Stimulated activated CD4-positive, alpha-beta T cell treated with anti-CD3 and anti-CD28 coated beads, Interleukin-1b, Interleukin-23, amount 100 ng/mL, for 1 hour (primary cell): ENCODE results near the gene CLIC2.
A peak's percentile ranks its signal among the peaks of the same experiment; 100 is the strongest.
"Not testable (repeated sequence)": the region's sequence is repeated elsewhere in the genome, so short reads cannot be mapped to it uniquely, and the experiment has no call there.

Experiments used
- DNase-seq, 2 donors: peaks; one replicate each; pipeline ENCODE4 v3.0.0-alpha.2; 2020; ENCODE audit warnings: low read depth in 2 of 2

CLIC2 gene

DNA sequence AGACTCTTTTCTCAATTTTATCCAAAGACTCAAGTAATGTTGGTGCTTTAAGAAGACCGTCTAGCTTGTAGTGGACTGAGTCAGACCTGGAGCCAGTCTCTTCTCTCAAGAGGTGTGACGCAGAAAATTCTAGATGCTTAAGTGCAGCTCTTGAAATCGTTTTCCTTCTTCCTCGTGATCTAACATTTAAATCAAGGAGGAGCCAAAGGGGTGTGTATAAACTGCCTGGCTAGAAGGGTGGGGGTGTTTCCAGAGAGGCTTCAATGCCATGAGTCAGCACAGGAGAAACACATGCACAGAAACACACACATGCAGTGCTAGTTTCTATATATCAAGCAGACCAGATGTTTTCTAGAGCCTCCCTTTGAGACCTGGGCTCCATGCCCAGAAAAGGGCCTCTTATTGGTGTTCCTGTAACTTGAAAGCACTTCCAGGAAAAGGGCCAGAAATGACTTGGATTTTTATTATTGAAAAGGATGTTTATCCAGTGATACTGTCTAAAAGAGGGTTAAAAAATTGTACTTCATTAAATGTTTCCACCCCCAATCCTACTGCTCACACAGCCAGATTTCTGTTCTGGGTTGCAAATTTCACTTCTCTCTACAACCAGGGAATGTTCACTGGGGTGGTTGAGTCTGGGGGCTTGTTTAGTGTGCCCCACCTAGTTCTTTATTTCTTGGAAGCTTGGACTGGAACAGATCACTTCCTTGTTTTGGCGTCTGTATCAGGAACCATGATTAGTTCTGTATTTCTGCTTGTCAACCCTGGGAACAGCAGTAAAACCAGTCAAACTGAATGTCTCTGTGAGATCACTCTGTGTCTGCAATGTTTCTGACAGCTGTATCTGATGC lies at the start of gene CLIC2:
Gene CLIC2 (minus strand): TSS at position 129 of the 851 bp plus-strand sequence. CDS start 187 bp downstream, outside the sequence.
- DNase-seq: no peak

GRCh38 chrX:155382529-155382967 lies 48.1 kb upstream of the CLIC2 start:
- not testable (repeated sequence) for DNase-seq

GRCh38 chrX:155381843-155382528 lies 47.6 kb upstream of the CLIC2 start, which contains the start of gene F8A2:
TSS of gene F8A2 (plus strand) at chrX:155382095. CDS start at chrX:155382115, 20 bp downstream.
- not testable (repeated sequence) for DNase-seq

DNA sequence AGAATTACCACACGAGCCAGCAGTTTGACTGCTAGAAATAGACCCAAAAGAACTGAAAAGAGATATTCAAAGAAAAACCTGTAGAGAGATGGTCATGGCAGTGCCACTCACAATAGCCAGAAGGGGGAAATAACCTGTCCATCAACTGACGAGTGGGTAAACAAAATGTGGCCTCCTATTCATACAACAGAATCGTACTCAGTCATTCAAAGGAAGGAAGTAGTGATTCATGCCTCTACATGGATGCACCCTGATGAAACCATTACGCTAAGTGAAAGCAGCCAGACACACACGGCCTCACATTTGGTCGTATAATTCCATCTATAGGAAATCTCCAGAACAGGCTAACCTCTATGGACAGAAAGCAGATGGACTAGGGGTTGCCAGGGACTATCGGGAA lies 45.4 kb upstream of the CLIC2 start:
- DNase-seq: not testable (repeated sequence)

DNA sequence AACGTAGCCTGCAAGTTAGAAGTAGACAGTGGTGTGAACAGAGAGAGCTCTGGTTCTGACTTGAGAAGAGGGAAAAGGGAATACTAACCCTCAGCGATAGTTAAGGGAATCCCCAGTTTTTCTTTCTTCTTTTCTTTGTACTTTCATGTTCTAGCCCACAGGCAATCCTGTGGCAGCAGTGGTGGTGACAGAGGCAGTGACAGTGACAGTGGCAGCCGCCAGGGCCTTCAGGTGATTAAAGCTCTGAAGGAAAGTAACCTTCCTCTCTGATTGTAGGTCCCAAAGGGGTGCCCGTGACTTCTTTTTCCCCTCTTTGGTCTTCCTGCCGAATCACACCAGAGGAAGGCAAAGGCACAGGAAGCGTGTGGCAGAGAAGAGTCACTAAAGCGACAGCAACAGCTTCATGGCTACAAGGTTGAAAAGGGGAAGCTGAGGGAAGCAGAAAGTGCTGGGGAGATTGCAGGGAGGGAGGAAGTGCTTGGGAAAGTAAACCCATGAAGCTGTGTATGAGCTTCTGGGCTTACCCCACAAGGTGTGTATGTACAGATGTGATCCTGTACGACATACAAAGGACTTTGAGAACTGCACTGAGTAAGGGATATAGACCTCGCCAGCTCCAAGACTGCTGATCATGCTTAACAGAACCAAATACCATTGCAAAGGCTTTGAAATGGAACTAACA lies 39.5 kb upstream of the CLIC2 start:
- not testable (repeated sequence) for DNase-seq

DNA sequence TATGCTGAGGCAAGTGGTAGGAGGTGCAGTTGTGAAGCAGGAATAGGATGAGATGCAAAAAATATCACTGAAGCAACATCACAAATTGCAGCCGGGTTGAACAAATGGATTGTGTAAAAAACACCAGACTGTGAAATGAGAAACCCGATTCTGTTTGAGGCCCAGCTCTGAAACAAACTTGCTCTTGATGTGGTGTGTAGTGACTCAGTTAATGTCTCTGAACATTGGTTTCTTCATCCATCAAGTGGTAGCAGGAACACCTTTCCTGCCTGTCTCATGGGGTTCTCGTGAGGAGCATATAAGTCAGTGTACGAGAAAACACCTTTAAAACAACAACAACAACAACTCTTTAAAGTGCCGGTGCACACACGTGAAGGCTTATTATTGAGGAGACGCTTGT lies 29.3 kb upstream of the CLIC2 start:
- not testable (repeated sequence) for DNase-seq

DNA sequence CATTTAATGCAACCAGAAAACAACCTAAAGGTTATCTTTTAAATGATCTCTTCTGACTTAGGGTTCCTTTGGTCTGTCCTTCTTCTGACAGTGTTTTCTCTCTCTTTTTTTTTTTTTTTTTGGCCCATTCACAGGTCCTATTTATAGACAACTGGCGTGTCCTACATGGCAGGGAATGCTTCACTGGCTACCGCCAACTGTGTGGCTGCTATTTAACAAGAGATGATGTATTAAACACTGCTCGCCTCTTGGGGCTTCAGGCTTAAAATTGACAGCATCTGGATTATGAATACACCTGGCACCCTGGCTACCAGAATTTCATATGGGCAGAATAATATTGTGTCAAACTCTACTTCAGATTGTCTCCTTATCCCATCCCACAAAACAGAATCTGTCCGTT lies 15.0 kb upstream of the CLIC2 start:
- DNase-seq: not testable (repeated sequence)

GRCh38 chrX:155345689-155346088 lies 11.3 kb upstream of the CLIC2 start:
- DNase-seq: not testable (repeated sequence)

DNA sequence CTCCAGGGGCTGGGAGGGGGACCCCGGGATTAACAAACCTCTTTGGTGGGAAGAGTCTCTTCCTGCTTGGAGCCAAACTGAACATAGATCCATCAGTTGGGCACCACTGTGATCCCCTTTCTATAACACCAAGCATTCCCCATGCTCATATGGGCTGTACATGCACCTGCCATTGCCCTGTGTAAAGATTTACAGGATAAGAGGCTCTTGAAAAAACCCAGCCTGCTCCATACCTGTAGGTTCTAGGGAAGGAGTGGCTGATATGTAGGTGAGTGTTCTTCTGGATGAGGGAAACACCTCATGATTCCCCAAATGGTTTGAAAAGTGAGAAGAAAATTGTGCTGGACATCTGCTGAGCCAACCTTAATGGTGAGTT lies 911 bp upstream of the CLIC2 start:
- not testable (repeated sequence) for DNase-seq

GRCh38 chrX:155333544-155334100 lies 792 bp downstream of the CLIC2 start:
- no peak for DNase-seq

- DNase-seq: no peak
These were observed 3.4 kb downstream of the CLIC2 start for GRCh38 chrX:155330992-155331391.

GRCh38 chrX:155329293-155329692 lies 5.1 kb downstream of the CLIC2 start:
- no peak for DNase-seq

GRCh38 chrX:155326610-155327009 lies 7.8 kb downstream of the CLIC2 start:
- no peak for DNase-seq

DNA sequence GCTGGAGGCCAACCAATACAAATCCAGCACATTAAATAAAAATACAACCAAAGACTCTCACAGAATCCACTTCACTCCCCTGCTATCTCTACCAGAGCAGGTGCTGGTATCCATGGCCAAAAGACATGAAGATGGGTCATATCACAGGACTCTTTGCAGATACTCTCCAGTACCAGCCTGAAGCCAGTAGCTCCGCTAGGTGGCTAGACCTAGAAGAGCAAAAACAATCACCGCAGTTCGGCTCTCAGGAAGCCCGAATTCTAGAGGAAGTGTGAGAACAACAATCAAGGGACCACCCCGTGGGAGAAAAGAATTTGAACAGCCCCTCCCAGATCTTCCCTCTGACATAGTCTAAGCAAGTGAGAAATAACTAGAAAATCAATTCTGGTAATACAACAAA lies 20.2 kb downstream of the CLIC2 start:
- DNase-seq: no peak

DNA sequence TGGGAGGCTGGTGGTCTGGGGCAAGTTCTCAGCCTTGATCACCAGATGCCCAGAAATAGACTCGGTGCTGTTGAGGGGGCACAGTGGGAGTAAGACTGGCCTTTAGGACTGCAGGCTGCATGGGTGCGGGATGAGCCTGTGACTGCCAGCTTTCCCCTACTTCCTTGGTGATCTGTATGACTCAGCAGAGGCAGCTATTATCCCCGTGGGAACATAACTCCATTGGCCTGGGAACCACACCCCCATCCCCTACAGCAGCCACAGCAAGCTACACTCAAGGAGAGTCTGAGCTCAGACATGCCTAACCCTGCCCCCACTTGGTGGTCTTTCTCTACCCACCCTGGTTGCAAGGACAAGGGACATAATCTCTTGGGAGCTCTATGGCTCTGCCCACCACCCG lies 20.6 kb downstream of the CLIC2 start:
- DNase-seq: no peak

GRCh38 chrX:155293771-155294170 lies 40.6 kb downstream of the CLIC2 start:
- no peak for DNase-seq

DNA sequence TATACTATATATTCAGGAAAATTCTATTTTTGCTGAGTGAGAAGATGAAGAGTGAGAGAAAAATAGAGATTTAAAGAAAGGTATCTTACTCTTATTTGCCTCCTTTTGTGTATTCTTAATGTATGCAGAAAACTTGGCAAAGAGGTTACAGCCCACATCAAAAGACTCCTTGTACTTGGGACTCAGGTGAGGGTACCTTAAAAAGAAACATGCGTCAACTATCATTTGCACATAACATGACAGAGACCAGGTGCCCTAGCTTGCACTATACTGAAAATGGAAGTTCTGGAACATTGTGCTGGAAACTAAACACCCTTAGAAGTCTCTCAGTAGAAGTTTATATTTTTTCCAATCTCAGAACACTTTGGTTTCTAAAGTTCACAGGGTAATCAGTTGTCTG lies 54.5 kb downstream of the CLIC2 start:
- no peak for DNase-seq

DNA sequence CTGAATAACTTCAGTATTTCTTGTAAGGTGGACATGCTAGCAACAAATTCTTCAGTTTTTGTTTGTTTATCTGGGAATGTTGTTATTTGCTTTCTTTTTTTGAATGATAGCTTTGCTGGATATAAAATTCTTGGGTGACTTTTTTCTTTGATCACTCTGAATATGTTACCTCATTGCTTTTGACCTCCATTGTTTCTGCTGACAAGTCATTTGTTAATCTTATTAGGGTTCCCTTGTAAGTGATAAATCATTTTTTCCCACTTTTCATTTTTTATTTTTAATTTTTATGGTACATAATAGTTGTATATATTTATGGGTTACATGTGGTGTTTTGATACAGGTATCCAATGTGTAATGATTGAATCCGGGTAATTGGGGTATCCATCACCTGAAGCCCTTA lies 63.4 kb downstream of the CLIC2 start:
- DNase-seq: no peak

DNA sequence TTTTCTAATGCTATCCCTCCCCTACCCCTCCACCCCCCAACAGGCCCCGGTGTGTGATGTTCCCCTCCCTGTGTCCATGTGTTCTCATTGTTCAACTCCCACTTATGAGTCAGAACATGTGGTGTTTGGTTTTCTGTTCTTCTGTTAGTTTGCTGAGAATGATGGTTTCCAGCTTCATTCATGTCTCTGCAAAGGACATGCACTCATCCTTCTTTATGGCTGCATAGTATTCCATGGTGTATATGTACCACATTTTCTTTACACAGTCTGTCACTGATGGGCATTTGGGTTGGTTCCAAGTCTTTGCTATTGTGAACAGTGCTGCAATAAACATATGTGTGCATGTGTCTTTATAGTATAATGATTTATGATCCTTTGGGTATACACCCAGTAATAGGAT lies 66.4 kb downstream of the CLIC2 start:
- not testable (repeated sequence) for DNase-seq

DNA sequence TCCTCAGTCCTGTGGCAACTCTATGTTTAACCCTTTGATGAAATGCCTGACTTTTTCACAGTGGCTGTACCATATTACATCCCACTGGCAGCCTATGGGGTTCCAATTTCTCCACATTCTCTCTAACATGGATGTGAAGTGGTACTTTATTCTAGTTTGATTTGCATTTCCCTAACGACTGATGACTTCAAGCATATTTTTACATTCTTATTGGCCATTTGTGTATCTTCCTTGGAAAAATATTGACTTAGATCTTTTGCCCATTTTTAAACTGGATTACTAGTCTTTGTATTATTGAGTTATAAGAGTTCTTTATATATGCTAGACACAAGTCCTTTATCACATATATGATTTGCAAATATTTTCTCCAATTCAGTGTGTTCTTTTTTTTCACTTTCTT lies 68.0 kb downstream of the CLIC2 start:
- no peak for DNase-seq

GRCh38 chrX:155263854-155264628 lies 70.4 kb downstream of the CLIC2 start, which contains the start of gene RAB39B:
TSS of gene RAB39B (minus strand) at chrX:155264491. CDS start at chrX:155264288, 203 bp downstream.
- DNase-seq: peak; percentile 22 to 31
